Left forelimb (tissue), 1 donor: Measurements from ENCODE around the gene ZNF43.
"Not testable (repeated sequence)": the region's sequence is repeated elsewhere in the genome, so short reads cannot be mapped to it uniquely, and the experiment has no call there.

ENCODE experiments used
- DNase-seq: peaks from one replicate; pipeline ENCODE4 v3.0.0-alpha.2; 2018; ENCODE audit warnings: low spot score

Gene ZNF43

DNA sequence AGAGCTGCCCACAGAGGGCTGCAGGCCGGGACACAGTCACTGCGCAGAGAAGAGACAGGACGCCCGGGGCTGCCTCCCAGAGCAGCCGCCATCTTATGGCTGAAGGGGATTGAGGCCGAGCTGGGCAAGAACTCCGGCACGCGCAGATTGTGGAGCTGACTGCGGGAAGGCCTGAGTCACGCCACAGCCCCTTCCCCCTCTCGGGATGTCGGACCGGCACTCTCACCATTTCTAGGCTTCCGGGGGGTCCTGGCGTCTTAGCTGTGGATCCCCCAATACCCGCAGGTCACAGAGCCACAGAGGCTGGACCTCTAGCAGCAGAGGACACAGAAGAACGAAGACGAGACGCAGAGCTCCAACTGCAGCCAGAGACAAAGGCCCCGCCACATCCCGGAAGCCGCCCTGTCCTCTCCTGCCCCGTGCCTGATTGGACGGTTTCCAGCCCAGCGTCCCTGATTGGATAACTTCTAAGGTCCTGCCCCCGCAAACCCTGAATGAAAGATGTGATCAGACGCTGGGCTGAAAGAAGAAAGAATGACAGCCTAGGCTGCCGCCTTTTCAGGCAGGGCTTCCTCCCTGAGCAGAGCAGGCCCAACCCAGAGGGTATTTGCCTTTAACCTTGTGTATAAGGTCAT lies at the start of gene ZNF43:
Gene ZNF43, minus strand, starts transcription at position 373 of the 635 bp plus-strand sequence. Its CDS starts 144 bp downstream, at position 229.
- DNase-seq = peak; percentile 96

DNA sequence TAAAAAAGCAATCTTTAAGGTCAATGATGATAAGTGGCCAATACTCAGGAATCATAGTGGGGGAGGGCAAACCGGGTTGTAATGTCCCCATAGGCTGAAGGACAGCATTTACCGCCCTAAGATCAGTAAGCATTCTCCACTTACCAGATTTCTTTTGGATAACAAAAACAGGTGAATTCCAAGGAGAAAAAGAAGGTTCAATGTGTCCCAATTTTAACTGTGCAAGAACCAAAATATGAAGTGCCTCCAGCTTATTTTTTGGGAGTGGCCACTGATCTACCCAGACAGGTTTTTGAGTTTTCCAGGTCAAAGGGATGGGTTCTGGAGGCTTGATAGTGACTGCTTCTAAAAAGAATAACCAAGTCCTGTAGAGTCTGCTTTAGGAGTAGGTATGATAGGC lies 49.5 kb upstream of the ZNF43 start:
- not testable (repeated sequence) for DNase-seq

DNA sequence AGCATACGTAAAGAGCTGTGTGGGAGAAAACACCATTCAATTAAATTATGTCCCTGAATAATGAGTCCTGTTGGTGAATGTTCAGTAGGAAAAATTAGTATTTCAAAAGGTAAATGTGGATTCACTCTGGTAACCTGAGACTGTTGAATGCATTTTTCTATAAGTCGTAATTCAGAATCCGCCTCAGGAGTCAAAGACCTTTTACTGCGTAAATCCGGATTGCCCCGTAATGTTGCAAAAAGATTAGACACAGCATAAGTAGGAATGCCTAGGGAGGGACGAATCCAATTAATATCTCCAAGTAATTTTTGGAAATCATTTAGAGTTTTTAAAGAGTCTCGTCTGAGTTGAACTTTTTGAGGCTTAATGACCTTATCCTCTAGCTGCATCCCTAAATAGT lies 48.8 kb upstream of the ZNF43 start:
- not testable (repeated sequence) for DNase-seq

DNA sequence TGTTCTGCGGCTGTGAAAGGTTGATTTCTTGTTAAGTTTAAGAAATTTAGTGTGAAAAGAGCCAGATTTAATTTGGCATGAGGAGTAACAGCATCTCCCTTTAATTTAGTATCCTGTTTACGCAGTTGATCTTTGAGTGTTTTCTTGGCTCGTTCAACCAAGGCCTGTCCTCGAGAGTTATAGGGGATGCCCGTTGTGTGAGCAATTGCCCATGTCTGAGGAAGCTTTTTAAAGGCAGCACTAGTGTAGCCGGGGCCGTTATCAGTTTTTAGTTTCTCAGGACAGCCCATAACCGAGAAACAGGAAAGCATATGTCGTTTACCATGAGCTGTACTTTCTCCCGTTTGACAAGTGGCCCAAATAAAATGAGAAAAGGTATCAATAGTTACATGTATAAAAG lies 47.5 kb upstream of the ZNF43 start:
- no peak for DNase-seq

DNA sequence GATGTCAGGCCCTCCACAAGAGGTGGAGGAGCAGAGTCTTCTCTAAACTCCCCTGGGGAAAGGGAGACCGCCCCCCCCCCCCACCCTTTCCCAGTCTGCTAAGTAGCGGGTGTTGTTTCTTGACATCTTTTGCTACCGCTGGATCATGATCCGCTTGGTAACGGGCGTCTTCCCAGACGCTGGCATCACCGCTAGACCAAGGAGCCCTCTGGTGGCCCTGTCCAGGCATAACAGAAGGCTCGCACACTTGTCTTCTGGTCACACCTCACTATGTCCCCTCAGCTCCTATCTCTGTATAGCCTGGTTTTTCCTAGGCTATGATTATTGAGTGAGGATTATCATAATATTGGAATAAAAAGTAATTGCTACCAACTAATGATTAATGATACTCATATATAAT lies 44.8 kb upstream of the ZNF43 start:
- DNase-seq = not testable (repeated sequence)

DNA sequence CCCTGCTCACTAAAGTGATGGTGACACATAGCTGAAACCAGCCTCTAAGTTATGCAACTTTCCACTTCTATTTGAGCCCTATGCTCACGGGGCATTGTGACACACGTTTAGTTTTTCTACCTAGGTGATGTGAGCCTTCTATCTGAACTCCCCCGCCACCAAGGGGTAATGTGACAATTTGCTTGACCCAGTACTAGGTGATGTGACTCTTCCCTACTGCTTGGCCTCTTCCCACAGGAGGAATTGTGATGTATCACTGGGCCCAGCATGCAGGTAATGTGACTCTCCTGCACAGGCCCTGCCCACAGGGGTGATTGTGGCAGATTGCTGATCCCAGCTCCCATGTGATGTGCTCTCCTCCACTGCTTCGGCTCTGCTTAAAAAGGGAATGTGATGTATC lies 42.7 kb upstream of the ZNF43 start:
- DNase-seq = no peak

DNA sequence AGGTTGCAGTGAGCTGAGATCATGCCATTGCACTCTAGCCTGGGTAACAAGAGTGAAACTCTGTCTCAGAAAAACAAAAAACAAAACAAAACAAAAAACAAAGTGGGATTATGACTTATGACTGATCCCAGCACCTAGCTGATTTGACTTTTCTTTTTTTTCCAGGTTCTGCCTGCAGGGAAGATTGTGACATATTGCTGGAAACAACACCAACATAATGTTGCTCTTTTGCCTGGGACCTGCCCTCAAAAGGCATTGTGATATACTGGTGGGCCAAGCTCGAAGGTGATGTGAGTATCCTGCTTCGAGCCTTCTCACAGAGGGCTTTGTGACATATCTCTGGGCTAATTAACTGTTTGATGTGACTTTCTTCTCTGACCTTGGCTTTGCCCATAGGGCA lies 42.0 kb upstream of the ZNF43 start:
- no peak for DNase-seq

DNA sequence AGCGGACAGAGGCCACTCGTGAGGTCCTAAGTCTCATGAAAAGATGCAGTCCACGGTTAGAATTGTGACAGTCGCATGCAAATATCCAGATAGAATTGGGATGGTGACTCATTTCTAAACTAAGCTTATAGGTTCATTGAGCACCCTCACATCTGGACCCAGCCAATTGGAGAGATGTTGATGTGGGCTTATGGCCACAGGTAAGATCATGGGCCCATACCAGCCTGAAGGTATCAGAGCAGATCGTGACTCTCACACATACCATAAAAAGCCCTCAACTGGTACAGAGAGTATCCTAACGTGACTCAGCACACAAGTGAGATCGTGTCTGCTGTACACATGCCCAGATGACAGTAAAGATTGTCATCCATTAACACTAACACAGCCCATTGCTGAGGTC lies 40.6 kb upstream of the ZNF43 start:
- not testable (repeated sequence) for DNase-seq

DNA sequence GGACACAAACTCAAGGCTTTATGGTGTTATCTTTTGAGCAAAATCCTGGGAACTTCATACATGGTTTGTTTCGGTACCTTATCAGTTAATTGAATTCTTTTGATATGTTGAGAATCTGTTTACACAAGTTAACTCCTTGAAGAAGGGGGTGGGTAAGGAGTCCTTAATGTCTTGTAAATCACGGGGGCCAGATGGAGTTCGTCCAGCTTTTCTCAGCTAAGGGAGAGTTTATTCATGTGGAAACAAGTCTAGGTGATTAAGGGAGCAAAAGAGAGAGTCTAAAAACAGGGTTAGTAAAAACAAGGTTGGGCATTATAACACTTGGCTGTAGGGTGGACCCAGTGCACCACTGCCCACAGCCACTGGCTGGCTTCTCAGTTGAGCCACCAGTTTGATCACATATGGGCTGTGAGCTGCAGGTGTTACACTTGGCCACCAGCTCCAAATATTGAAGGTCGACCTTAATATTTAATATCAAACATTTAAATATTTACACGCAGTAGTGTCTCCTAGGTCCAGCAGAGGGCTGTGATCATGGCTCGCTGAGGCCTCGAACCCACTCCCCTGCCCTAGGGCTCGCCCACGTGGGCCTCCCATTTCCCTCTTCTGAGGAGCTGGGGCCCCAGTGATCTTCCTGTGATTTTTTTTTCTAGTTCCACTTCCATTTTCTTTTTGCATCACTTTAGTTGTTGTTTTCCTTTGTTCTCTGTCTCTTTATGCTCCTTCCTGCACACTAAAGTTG lies 21.0 kb upstream of the ZNF43 start:
- DNase-seq = no peak

DNA sequence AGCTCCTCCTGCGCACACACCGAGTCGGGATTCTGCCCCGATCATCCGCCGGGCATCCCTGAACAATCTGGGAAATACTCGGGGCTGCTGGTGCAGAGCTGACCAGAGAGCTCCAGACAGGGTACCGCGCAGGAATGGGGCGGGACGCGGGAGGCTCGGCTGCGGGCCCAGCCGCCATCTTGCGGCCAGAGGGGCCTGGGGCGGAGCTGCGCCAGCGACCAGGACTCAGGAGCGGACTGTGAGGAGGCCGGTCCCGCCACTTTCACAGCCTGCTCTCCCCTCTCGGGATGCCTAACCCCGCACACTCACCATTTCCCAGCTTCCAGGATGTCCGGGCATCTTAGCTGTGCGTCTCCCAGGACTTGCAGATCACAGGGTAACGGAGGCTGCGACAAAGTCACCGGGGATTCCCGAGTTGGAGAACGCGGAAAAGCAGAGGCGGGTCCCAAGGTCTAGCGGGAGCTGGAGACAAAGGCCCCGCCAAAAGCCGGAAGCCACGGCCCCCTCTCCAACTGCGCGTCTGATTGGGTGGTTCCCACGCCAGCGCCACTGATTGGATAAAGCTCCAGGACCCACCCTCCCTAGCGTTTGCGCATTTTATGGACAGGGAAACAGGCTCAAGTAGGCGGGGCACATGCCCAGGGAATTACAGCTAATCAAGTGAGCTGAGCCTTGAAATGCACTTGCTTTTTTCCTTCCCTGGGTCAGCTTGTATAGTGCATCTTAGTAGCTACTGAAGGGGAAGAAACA lies 15.8 kb upstream of the ZNF43 start:
- peak; percentile 95 for DNase-seq

DNA sequence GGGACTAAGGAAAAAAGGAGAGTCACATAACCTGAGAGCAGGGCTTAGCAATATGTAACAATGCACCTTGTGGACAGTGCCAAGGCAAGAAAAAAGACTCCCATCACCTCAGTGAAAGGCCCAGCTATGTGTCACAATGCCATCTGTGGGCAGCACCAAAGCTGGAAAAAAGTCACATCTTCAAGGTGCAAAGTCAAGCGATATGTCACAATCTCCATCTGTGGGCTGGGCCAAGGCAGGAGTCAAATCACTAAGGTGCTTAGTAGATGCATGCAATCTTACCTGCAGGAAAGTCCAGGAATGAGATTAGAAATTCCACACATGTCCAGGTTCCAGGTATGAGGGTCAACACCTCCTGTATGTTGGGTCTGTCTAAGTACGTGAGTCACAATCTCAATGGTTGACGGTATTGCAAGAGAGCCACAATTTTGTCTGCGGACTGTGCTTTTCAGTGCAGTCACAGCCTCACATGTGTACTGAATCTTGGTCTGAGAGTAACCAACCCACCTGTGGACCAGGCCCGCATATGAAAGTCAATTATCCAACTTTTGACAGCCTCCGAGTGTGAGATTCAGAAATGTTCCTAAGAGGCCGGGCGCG lies 14.8 kb upstream of the ZNF43 start:
- DNase-seq = no peak

DNA sequence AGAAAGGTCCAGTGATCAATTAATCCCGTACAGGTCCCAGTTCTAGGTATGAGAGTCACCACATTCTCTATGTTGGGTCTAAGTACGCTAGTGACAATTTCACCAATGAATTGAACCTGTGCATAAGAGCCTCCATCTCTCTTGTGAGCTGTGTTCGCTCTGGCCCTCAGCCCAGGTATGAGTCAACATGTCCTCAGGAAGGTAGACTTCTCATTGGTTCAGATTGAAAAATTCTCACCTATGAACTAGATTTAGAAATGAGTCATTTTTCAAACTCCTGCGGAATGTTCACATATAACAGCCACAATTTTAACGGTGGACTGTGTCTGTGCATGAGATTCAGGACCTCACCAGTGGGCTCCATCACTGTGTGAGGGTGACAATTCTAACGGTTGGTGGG lies 12.7 kb upstream of the ZNF43 start:
- no peak for DNase-seq

DNA sequence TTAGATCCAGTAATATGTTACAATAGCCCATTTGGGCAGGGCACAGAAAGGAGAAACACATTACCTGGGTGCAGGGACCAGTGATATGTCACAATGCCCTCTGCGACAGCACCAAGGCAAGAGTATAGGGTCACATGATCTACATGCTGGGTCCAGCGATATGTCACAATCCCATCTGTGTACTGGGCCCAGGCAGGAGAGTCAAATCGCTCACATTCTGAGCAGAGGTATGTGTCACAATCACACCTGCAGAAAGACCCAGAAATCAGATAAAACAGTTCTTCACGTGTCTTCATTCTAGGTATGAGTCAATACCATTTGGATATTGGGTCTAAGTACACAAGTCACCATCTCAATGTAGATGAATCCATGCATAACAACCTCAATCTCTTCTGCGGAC lies 7.1 kb upstream of the ZNF43 start:
- no peak for DNase-seq

DNA sequence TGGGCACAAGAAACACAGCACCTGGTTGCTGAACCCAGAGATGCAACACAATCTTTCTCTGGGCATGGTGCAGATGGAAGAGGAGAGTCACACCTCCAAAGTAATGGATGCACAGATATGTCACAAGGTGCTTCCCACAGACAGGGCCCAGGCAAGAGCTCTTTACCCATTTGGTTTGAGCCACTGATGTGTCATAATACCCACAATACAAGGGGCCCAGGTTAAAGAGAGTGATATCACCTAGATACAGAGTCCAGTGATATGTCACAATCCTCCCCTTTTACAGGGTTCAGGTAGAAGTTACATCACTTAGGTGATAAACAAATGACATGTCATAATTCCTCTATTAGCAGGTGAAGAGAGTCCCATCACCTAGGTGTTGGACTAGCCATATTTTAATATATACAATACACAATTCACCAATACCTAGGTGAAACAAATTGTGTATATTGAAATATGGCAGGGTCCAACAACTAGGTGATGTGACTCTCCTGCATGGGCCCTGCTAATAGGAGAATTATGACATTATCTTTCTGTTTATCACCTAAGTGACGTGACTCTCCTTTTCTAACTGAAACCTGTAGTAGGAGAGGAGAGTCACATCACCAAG lies 5.6 kb upstream of the ZNF43 start:
- no peak for DNase-seq

DNA sequence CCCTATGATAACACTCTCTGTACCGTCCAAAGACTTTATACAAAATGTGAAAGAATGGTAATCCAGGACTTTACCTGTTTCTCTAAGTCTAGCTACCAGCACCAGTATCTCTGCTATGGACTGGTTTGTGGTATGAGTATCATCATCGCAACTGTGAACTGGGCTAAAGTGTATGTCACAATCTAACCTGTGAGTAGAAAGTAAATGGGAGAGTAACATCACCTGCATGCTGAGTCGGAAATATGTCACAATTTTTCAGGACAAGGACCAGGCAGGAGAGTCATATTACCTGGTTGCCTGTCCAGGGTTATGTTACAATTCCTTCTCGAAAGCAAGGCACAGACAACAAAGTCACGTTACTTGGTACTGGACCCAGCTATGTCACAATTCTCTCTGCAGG lies 5.1 kb upstream of the ZNF43 start:
- DNase-seq = no peak

DNA sequence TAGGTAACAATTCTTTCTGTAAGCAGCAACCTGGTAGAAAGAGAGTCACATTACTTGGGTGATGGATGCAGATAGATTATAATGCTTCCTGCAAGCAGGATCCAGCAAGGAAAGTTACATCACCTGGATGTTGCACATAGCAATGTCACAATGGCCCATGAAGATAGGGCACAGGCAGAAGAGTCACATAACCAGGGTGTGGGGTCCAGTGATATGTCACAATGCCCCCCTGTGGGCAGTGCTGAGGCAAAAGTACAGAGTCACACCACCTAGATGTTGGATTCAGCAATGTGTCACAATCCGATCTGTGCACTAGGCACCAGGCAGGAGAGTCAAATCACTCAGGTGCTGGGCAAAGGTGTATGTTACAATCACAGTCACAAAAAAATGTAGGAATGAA lies 4.0 kb upstream of the ZNF43 start:
- no peak for DNase-seq

DNA sequence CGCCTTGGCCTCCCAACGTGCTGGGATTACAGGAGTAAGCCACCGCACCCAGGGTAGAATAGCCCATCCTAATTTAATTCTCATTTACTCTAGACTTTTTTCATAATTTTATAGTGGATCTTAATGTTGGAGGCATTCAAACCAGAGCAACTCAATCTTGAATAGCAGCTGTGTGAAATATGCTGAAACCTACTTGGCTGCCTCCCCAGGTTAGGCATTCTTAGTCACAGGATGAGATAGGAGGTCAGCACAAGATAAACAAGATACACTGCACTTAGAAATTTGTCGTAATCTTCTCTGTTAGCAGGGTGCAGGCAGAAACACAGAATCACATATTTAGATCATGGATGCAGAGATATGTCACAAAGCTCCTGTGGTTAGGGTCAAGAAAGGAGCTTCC lies 2.7 kb upstream of the ZNF43 start:
- no peak for DNase-seq

DNA sequence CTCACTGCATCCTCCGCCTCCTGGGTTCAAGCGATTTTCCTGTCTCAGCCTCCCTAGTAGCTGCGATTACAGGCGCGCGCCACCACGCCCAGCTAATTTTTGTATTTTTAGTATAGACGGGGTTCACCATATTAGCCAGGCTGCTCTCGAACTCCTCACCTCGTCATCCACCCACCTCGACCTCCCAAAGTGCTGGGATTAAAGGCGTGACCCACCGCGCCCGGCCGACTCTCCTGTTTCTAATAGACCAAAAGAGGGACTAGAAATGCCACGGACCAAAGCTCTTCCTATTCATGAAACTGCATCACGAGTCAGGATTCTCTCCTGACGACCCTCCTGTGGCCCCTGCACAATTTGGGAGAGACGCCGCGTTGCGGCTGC lies 563 bp downstream of the ZNF43 start:
- no peak for DNase-seq

DNA sequence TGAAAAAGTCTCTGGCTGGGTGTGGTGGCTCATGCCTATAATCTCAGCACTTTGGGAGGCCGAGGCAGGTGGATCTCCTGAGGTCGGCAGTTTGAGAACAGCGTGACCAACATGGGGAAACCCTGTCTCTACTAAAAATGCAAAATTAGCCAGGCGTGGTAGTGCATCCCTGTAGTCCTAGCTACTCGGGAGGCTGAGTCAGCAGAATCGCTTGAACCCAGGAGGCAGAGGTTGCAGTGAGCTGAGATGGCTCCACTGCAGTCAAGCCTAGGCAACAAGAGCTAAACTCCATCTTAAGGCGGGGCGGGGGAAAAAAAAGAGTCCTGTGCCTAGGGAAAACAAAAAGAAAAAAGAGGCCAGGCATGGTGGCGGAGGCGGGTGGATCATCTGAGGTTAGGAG lies 2.2 kb downstream of the ZNF43 start:
- DNase-seq = no peak

DNA sequence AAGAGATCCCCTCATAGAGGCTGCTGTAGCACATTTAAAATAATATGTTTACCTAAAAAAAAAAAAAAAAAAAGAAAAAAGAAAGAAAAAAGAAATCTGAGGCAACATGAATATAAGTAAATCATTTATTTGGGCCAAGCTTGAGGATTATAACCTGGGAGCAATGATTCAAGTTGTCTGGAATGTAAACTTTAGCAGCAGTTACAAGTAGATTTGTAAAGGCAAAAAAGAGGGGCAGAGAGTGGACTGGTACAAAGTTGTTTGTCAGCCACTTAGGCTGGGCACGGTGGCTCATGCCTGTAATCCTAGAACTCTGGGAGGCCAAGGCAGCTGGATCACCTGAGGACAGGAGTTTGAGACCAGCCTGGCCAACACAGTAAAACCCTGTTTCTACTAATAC lies 11.3 kb downstream of the ZNF43 start:
- no peak for DNase-seq

DNA sequence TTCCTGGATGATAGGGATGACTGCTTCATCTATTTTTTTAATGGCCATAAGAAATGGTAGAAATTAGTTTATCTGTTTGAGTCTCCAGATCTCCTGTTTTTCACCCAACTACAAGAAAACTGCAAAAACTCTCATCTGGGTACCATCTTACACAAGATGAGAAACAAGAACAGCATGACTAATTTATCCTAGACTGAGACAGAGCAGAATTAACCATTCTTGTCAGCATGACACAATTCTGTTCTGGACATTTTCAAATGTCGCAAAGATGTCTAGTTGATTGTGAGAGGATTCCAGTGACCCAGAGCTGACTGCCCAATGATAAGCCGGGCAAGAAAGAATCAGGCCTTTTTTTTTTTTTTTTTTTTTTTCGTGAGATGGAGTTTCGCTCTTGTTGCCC lies 12.8 kb downstream of the ZNF43 start:
- no peak for DNase-seq

DNA sequence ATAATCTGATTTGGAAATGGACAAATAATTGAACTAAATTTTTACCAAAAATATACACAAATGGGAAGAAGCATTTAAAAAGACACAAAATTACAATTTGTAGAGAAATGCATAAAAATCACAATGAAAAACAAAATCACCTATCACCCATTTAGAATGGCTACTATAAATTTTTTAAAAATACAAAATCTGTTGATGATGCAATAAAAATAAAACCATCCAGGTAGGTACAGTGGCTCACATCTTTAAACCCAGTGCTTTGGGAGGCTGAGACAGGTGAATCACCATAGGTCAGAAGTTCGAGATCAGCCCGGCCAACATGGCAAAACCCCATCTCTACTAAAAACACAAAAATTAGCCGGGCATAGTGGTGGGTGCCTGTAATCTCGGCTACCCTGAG lies 23.5 kb downstream of the ZNF43 start:
- DNase-seq = no peak
